ENCODE data around the gene CAPN13. TPM values are rescaled to one million over a fixed set of nuclear protein-coding genes. Genes with fewer than 3 reads are reported as not detected.
A peak's percentile ranks its signal among the peaks of the same experiment; 100 is the strongest.

Gene CAPN13
- total RNA-seq, 1 experiment from 2014 or later = not detected

GRCh38 chr2:30684026-30684425 lies 123.2 kb downstream of the CAPN13 start:
- no peak for DNase-seq (ENCODE audit: low read depth)

GRCh38 chr2:30683236-30683956 lies 123.8 kb downstream of the CAPN13 start:
- no peak for DNase-seq (ENCODE audit: low read depth)

- DNase-seq (ENCODE audit: low read depth) = no peak
These were observed 126.2 kb downstream of the CAPN13 start for GRCh38 chr2:30681022-30681421.

GRCh38 chr2:30680121-30680520 lies 127.1 kb downstream of the CAPN13 start:
- no peak for DNase-seq (ENCODE audit: low read depth)

- DNase-seq (ENCODE audit: low read depth) = peak; percentile 74
These were observed 127.7 kb downstream of the CAPN13 start for GRCh38 chr2:30679426-30680088.

- DNase-seq (ENCODE audit: low read depth) = peak; percentile 67
These were observed 128.7 kb downstream of the CAPN13 start for GRCh38 chr2:30678410-30679137.

GRCh38 chr2:30677861-30678385 lies 129.3 kb downstream of the CAPN13 start:
- DNase-seq (ENCODE audit: low read depth) = no peak

GRCh38 chr2:30677231-30677630 lies 130.0 kb downstream of the CAPN13 start:
- no peak for DNase-seq (ENCODE audit: low read depth)

GRCh38 chr2:30675758-30676157 lies 131.5 kb downstream of the CAPN13 start:
- peak; percentile 65 for DNase-seq (ENCODE audit: low read depth)

GRCh38 chr2:30673127-30673526 lies 134.1 kb downstream of the CAPN13 start:
- no peak for DNase-seq (ENCODE audit: low read depth)

Measured in RPMI7951 (cell line).